RWPE1 (cell line): Measurements from ENCODE around the gene SLC35E4.

Experiments
- CTCF ChIA-PET: fragments of 350-600 bp; sonication (Branson Sonifier 250); formaldehyde crosslinking; extraction: SDS; loops from one replicate; lab custom pipeline; 2021; lab: Yijun Ruan, JAX
- POLR2A ChIA-PET: fragments of 400-600 bp; formaldehyde crosslinking; extraction: SDS; loops from one replicate; lab custom pipeline; 2020; ENCODE audit warnings: antibody characterized with exemption; ENCODE audit not compliant: low non-redundant PET; lab: Yijun Ruan, JAX
- DNase-seq: peaks from one replicate; pipeline ENCODE4 v3.0.0; 2012; ENCODE audit warnings: low spot score
- H3K27ac ChIP-seq: fragments of 450-650 bp; 2 replicates; pipeline ENCODE4 v1.5.1; 2017
- TF ChIP-seq, protein P1 (sequence below): fragments of 450-650 bp; conservative IDR thresholded peaks from 2 replicates; pipeline ENCODE4 v1.5.1; 2017; ENCODE audit warnings: low read depth, mild to moderate bottlenecking

SLC35E4 gene

DNA sequence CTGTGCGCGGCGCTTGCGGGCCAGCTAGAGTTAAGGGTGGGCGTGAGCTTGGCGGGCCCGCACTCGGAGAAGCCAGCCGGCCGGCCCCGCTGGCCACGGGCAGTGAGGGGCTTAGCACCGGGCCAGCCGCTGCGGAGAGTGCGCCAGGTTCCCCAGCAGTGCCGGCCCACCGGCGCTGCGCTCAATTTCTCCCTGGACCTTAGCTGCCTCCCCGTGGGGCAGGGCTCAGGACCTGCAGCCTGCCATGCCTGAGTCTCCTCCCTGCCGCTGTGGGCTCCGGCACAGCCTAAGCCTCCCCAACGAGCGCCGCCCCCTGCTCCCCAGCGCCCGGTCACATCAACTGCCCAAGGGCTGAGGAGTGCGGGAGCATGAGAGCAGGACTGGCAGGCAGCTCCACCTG is 38.7 kb upstream of the SLC35E4 start:
- POLR2A ChIA-PET, result no interaction called here
- no peak overlapping the region for H3K27ac ChIP-seq
- CTCF ChIA-PET, result no interaction called here
- TF ChIP-seq, protein P1, sequence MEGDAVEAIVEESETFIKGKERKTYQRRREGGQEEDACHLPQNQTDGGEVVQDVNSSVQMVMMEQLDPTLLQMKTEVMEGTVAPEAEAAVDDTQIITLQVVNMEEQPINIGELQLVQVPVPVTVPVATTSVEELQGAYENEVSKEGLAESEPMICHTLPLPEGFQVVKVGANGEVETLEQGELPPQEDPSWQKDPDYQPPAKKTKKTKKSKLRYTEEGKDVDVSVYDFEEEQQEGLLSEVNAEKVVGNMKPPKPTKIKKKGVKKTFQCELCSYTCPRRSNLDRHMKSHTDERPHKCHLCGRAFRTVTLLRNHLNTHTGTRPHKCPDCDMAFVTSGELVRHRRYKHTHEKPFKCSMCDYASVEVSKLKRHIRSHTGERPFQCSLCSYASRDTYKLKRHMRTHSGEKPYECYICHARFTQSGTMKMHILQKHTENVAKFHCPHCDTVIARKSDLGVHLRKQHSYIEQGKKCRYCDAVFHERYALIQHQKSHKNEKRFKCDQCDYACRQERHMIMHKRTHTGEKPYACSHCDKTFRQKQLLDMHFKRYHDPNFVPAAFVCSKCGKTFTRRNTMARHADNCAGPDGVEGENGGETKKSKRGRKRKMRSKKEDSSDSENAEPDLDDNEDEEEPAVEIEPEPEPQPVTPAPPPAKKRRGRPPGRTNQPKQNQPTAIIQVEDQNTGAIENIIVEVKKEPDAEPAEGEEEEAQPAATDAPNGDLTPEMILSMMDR, result no peak
- DNase-seq, result no peak

DNA sequence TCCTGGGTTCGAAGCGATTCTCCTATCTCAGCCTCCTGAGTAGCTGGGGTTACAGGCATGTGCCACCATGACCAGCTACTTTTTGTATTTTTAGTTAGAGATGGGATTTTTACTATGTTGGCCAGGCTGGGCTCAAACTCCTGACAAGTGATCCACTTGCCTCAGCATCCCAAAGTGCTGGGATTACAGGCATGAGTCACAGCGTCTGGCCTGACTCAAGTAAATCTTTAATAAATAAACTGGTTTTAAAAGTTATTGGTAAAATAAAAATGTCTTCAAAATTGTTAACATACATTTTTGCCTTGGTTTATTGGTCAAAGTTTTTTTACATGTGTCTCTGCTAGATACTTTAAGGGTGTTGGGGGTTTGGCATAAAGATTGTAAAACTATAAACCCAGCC is 36.6 kb upstream of the SLC35E4 start:
- POLR2A ChIA-PET, result no interaction called here
- CTCF ChIA-PET, result interaction anchor here (0.7 kb wide), 1 partner anchor 84 kb away, joined by 3 read pairs; no protein-coding TSS in a partner anchor
- no peak for DNase-seq
- no peak overlapping the region for H3K27ac ChIP-seq
- TF ChIP-seq, protein P1, result no peak

DNA sequence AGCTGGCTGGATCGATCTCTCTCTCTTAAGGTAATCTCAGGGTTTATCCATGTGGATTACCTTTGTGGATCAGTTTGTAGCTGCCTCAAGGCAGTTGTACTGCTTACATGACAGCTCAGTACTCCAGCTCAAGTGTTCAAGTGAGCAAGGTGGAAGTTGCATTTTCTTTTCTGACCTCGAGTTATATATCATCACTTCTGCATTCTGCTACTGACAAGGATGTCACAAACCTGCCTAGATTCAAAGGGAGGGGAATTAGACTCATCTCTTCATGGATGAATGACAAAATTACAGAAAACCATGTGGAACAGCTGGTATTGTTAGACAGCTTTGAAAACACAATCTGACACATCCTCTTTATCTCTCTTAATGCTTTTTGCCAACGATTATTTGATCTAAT is 34.7 kb upstream of the SLC35E4 start:
- TF ChIP-seq, protein P1, result no peak
- ChIA-PET POLR2A (no interaction called here), CTCF (no interaction called here)
- no peak overlapping the region for H3K27ac ChIP-seq
- DNase-seq, result no peak

DNA sequence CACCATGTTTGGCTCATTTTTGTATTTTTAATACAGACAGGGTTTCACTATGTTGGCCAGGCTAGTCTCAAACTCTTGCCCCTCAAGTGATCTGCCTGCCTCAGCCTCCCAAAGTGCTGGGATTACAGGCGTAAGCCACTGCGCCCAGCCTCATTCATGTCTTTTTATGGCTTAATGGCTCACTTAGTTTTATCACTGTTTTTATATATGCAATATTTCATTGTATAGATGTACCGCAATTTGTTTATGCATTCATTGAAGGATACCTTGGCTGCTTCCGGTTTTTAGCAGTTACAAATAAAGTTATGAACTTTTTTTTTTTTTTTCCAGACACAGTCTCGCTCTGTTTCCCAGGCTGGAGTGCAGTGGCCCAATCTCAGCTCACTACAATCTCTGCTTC is 34.1 kb upstream of the SLC35E4 start:
- ChIA-PET CTCF (interaction anchor here (0.7 to 1.0 kb wide), 3 partner anchors 8 to 170 kb away, joined by 3 to 4 read pairs (median 3); no protein-coding TSS in a partner anchor), POLR2A (no interaction called here)

DNA sequence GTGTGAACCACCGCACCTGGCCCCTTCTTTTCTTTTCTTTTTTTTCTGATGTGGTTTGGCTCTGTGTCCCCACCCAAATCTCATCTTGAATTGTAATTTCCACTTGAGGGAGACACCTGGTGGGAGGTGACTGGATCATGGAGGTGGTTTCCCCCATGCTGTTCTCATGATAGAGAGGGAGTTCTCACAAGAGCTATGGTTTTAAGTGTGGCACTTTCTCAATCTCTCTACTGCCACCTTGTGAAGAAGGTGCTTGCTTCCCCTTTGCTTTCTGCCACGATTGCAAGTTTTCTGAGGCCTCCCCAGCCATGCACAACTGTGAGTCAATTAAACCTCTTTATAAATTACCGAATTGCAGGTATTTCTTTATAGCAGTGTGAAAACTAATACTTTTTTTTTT is 33.5 kb upstream of the SLC35E4 start:
- CTCF ChIA-PET, result interaction anchor here (0.7 to 1.0 kb wide), 3 partner anchors 9 to 171 kb away, joined by 3 to 4 read pairs (median 3); no protein-coding TSS in a partner anchor
- POLR2A ChIA-PET, result no interaction called here
- DNase-seq, result no peak
- TF ChIP-seq, protein P1, result peak; percentile 38
- no peak overlapping the region for H3K27ac ChIP-seq

More for the DNA sequence above, 34.1 kb upstream of the SLC35E4 start:
- TF ChIP-seq, protein P1, result no peak
- DNase-seq, result no peak
- no peak overlapping the region for H3K27ac ChIP-seq

DNA sequence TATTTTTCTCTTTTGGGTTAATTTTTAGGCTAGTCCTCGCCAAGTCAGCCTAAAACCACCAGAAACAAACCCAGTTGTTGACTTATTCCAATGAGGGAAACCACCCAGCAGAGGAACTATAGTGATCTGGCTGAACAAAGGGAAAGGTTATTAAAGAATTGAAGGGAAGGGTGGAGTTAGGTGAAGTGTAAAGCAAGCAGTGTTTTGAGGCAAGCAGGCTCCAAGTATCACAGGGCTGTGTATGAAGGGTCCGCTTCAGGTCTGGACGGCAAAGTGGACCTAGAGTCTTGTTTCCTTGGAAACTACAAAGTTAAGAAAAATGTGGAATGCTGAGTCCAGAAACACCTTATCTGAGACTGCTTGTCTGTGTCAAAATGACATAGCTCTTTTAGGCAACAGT is 31.8 kb upstream of the SLC35E4 start:
- no peak overlapping the region for H3K27ac ChIP-seq
- ChIA-PET POLR2A (no interaction called here), CTCF (no interaction called here)
- no peak for DNase-seq
- TF ChIP-seq, protein P1, result no peak
